HCT116 (cell line): ENCODE results near the gene BCL11A. TPM values are rescaled to one million over a fixed set of nuclear protein-coding genes. Genes with fewer than 3 reads are reported as not detected.

Experiments used
- ATAC-seq: fragments of 200-7000 bp; cut with Tn5 transposase; 2 replicates; pipeline ENCODE4 v1.9.1; 2020; ENCODE audit warnings: mild to moderate bottlenecking, moderate library complexity
- BruUV-seq: library from RNA; stranded (reverse); fragments of 400-500 nt; replicated peaks from 2 replicates; lab custom pipeline; 2021; lab: Mats Ljungman, UMichigan
- CTCF ChIA-PET: fragments of 300-600 bp; sonication (Branson Sonifier 250); formaldehyde crosslinking; loops from one replicate; lab custom pipeline; 2021; ENCODE audit warnings: antibody characterized with exemption; lab: Charles Lee
- POLR2A ChIA-PET: fragments of 300-600, 350-600 bp; sonication (Branson Sonifier 250); formaldehyde crosslinking; loops from one replicate; lab custom pipeline; 2021; ENCODE audit warnings: antibody characterized with exemption; lab: Charles Lee
- RAD21 ChIA-PET, 2 experiments: fragments of 300-600 bp; sonication (Branson Sonifier 250); formaldehyde crosslinking; loops; one replicate each; lab custom pipeline; 2023; ENCODE audit warnings: low total read pairs in 2 of 2; ENCODE audit not compliant: uncharacterized antibody in 2 of 2, unreplicated experiment in 2 of 2, low non-redundant PET in 1 of 2; lab: Charles Lee
- DNase-seq: peaks from one replicate; pipeline ENCODE4 v3.0.0-alpha.2; 2010; ENCODE audit warnings: low read depth, low spot score
- H2AFZ ChIP-seq: fragments of 200-600 bp; shearing (Covaris generic), sonication (generic); 2 replicates; pipeline ENCODE4 v1.6.1; 2017; ENCODE audit warnings: low read depth, mixed run types, mixed read lengths, antibody characterized with exemption, low read length; ENCODE audit not compliant: poor library complexity, severe bottlenecking
- H3K27ac ChIP-seq: 2 replicates; pipeline ENCODE4 v1.5.1; 2012; ENCODE audit warnings: low read depth, low read length
- H3K27me3 ChIP-seq: fragments of 200-600 bp; sonication (generic); 2 replicates; pipeline ENCODE4 v1.6.1; 2016; ENCODE audit warnings: mixed run types, low read length, mixed read lengths; ENCODE audit not compliant: insufficient read depth
- H3K36me3 ChIP-seq, 2 experiments: fragments of 200-500 bp in 1 of 2; fragments of 200-600 bp in 1 of 2; sonication (Bioruptor generic) in 1 of 2; sonication (generic) in 1 of 2; 2 replicates each; pipeline versions ENCODE4 v1.5.1 to v1.6.1; 2014 to 2016; ENCODE audit warnings: low read length in 2 of 2, inconsistent platforms in 1 of 2, mixed read lengths in 1 of 2, mixed run types in 1 of 2; ENCODE audit not compliant: insufficient read depth in 2 of 2, control insufficient read depth in 1 of 2
- H3K4me1 ChIP-seq, 2 experiments: fragments of 200-600 bp in 1 of 2; sonication (generic) in 1 of 2; 2 replicates each; pipeline versions ENCODE4 v1.5.1 to v1.6.1; 2012 to 2017; ENCODE audit warnings: low read length in 2 of 2, inconsistent platforms in 1 of 2, mild to moderate bottlenecking in 1 of 2, mixed read lengths in 1 of 2, mixed run types in 1 of 2, moderate library complexity in 1 of 2; ENCODE audit not compliant: insufficient read depth in 2 of 2, control insufficient read depth in 1 of 2
- H3K4me2 ChIP-seq: fragments of 200-600 bp; sonication (generic); 2 replicates; pipeline ENCODE4 v1.6.1; 2017; ENCODE audit warnings: mixed run types, low read length, mixed read lengths
- H3K4me3 ChIP-seq, 2 experiments: fragments of 200-600 bp in 1 of 2; sonication (generic) in 1 of 2; replicated peaks in 1 of 2; 2 replicates each; pipeline ENCODE4 v1.5.1; 2011 to 2016; ENCODE audit warnings: low read length in 2 of 2, control low read depth in 1 of 2, low read depth in 1 of 2, mild to moderate bottlenecking in 1 of 2, mixed read lengths in 1 of 2, mixed run types in 1 of 2
- H3K79me2 ChIP-seq: fragments of 200-600 bp; sonication (generic); 2 replicates; pipeline ENCODE4 v1.6.1; 2017; ENCODE audit warnings: mild to moderate bottlenecking, mixed run types, low read length, moderate library complexity, mixed read lengths; ENCODE audit not compliant: insufficient read depth
- H3K9ac ChIP-seq: fragments of 200-600 bp; sonication (generic); 2 replicates; pipeline ENCODE4 v1.6.1; 2016; ENCODE audit warnings: low read length, mixed read lengths
- H3K9me2 ChIP-seq: fragments of 200-600 bp; sonication (generic), shearing (Covaris generic); 2 replicates; pipeline ENCODE4 v1.6.1; 2017; ENCODE audit warnings: mixed run types, mild to moderate bottlenecking, moderate library complexity; ENCODE audit not compliant: insufficient read depth
- H3K9me3 ChIP-seq, 2 experiments: fragments of 200-500 bp in 1 of 2; fragments of 200-600 bp in 1 of 2; sonication (Bioruptor generic) in 1 of 2; sonication (generic) in 1 of 2; 2 replicates each; pipeline ENCODE4 v1.6.1; 2014 to 2017; ENCODE audit warnings: low read length in 2 of 2, mixed read lengths in 2 of 2, inconsistent platforms in 1 of 2, low read depth in 1 of 2, mild to moderate bottlenecking in 1 of 2, mixed run types in 1 of 2, moderate library complexity in 1 of 2; ENCODE audit not compliant: control insufficient read depth in 1 of 2, insufficient read depth in 1 of 2
- H4K20me1 ChIP-seq: fragments of 200-600 bp; sonication (generic), shearing (Covaris generic); 2 replicates; pipeline ENCODE4 v1.6.1; 2017; ENCODE audit warnings: mixed run types, mild to moderate bottlenecking, moderate library complexity; ENCODE audit not compliant: insufficient read depth
- EZH2 ChIP-seq: fragments of 200-600 bp; sonication (generic); IDR thresholded peaks from 2 replicates; pipeline ENCODE4 v1.6.1; 2017; ENCODE audit warnings: antibody characterized with exemption, mixed run types
- FOSL1 ChIP-seq: IDR thresholded peaks from 2 replicates; pipeline ENCODE4 v1.6.1; 2012; ENCODE audit warnings: low read depth
- JUND ChIP-seq: IDR thresholded peaks from 2 replicates; pipeline ENCODE4 v1.6.1; 2012
- POLR2A ChIP-seq: IDR thresholded peaks from 2 replicates; pipeline ENCODE4 v1.7.0; 2011; ENCODE audit warnings: borderline replicate concordance; ENCODE audit not compliant: insufficient read depth, insufficient read length; ENCODE audit errors: extremely low read depth
- POLR2AphosphoS5 ChIP-seq: IDR thresholded peaks from 2 replicates; pipeline ENCODE4 v1.6.1; 2011; ENCODE audit warnings: mild to moderate bottlenecking, low read depth, low read length, moderate library complexity
- SIN3A ChIP-seq: IDR thresholded peaks from 2 replicates; pipeline ENCODE4 v1.6.1; 2012; ENCODE audit warnings: low read depth
- TCF7L2 ChIP-seq: IDR thresholded peaks from 2 replicates; pipeline ENCODE4 v1.7.0; 2011; ENCODE audit warnings: borderline replicate concordance, inconsistent platforms; ENCODE audit not compliant: insufficient read depth, insufficient read length; ENCODE audit errors: extremely low read depth
- ZNF274 ChIP-seq: fragments of 200-500 bp; sonication (Bioruptor generic); IDR thresholded peaks from 2 replicates; pipeline ENCODE4 v1.6.1; 2014; ENCODE audit warnings: mild to moderate bottlenecking, low read depth, low read length, inconsistent platforms
- intact Hi-C: fragments of 100-400 bp; cut with micrococcal nuclease; formaldehyde crosslinking; loops from 2 replicates; pipeline ENCODE4 v1.10.0; 2022
- total RNA-seq: library from RNA; stranded (reverse); gene quantifications from one replicate; pipeline ENCODE4 v1.2.1, GENCODE V29; 2021; ENCODE audit not compliant: unreplicated experiment

BCL11A gene
- total RNA-seq, 1 experiment from 2014 or later: 0.71 TPM

DNA sequence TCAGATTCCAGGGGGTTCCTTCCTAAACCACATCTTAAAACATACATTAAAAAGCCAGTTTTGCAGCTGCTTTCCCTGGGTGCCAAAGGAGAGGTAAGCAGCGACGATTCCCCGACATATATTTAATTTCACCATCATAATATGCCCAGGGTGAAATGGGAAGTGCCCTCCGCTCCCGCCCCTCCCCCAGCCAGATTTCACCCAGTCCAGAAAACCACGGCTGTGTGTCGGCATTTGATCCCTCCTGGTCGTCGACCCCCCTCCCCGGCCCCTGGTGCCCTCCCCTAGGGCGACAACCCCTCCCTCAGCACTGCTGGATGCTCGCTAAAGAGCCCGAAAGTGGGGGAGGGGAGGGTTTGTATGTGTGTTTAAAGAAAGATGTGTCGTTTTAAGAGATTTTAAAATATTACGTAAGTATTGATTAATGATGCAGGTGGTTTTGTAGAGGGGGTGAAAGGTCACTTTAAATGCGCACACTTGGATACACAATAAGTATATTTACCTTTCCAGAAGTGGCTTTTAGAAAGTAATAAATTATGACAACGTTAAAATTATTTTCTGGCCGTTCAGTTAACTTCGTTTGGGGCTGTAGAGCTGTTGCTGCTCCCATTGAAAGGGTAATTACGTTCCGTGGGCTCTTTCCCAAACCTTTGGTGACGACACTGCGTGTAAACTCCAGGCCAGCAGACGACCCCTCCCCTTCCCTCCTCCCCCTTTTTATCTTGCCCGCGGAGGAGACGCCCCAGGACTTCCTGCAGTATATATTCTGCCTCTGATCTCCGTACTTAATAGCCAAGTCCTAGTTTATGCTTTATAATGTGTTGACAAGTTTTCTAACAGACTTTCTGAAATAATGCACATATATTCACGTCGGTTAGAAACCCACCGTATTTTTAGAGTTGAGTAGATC, 3.4 kb upstream of the BCL11A start:
- no peak for DNase-seq
- H3K4me1 ChIP-seq: peaks cover 2 to 25% of the 10 kb centered on the region in 2 experiments; a peak in 2 of 4 replicates
- ChIA-PET RAD21 (no interaction called here), CTCF (interaction anchor here (0.9 to 1.5 kb wide), 2 partner anchors 25 to 78 kb away, joined by 3 to 6 read pairs; no protein-coding TSS in a partner anchor), POLR2A (no interaction called here)
- no peaks in the 10 kb centered on the region for H3K79me2 ChIP-seq
- no TSS peak for BruUV-seq
- no peaks in the 10 kb centered on the region for H3K9me3 ChIP-seq
- peaks cover 70% of the 10 kb centered on the region for H3K27me3 ChIP-seq
- H4K20me1 ChIP-seq: no peaks in the 10 kb centered on the region
- no peak overlapping the region for H3K9ac ChIP-seq
- intact Hi-C loops: loop anchor here (10.0 kb wide), 1 partner anchor 1252 kb away; no protein-coding TSS in a partner anchor
- H2AFZ ChIP-seq: no peak overlapping the region
- H3K27ac ChIP-seq: no peak overlapping the region
- no peak overlapping the region for H3K4me3 ChIP-seq
- H3K36me3 ChIP-seq: no peaks in the 10 kb centered on the region
- TF ChIP-seq ZNF274 (no peak), EZH2 (peak; percentile 73; the same call in 1 of the 2 replicates)
- TF ChIP-seq, all 23 proteins: peak for 1
- Histone ChIP-seq H3K4me2 (no peak overlapping the region), H3K9me2 (no peaks in the 10 kb centered on the region)
- no peak for ATAC-seq

- Histone ChIP-seq H3K27me3 (peaks cover 63% of the 10 kb centered on the region), H3K79me2 (no peaks in the 10 kb centered on the region), H3K4me3 (no peak overlapping the region), H4K20me1 (no peaks in the 10 kb centered on the region), H3K4me1 (peaks cover 2 to 25% of the 10 kb centered on the region in 2 experiments; a peak in 2 of 4 replicates), H3K4me2 (no peak overlapping the region), H3K9me3 (no peaks in the 10 kb centered on the region), H3K9ac (no peak overlapping the region), H3K36me3 (no peaks in the 10 kb centered on the region), H3K27ac (no peak overlapping the region), H3K9me2 (no peaks in the 10 kb centered on the region), H2AFZ (no peak overlapping the region)
- POLR2A ChIA-PET: no interaction called here
- ATAC-seq (no peak), DNase-seq (no peak)
- no TSS peak for BruUV-seq
- CTCF ChIA-PET: interaction anchor here (1.5 kb wide), 1 partner anchor 26 kb away, joined by 6 read pairs; no protein-coding TSS in a partner anchor
- RAD21 ChIA-PET: no interaction called here
- intact Hi-C loops: loop anchor here (10.0 kb wide), 1 partner anchor 1251 kb away; no protein-coding TSS in a partner anchor
- no peak for TF ChIP-seq JUND
- TF ChIP-seq TCF7L2: no peak
- TF ChIP-seq POLR2A: no peak
- no peak for TF ChIP-seq POLR2AphosphoS5
- no peak for TF ChIP-seq FOSL1
- no peak for TF ChIP-seq SIN3A
These were observed 2.7 kb upstream of the BCL11A start for GRCh38 chr2:60556175-60556574.
